IMR-90 (cell line): Measurements from ENCODE around the gene EIF2A. TPM values are rescaled to one million over a fixed set of nuclear protein-coding genes. Genes with fewer than 3 reads are reported as not detected.

Source experiments
- ATAC-seq: fragments of 200-7000 bp; cut with Tn5 transposase; 2 replicates; pipeline ENCODE4 v1.9.1; 2020; ENCODE audit warnings: low read depth, mild to moderate bottlenecking, moderate library complexity
- BruUV-seq: library from RNA; stranded (reverse); fragments of 400-500 nt; replicated peaks from 2 replicates; lab custom pipeline; 2021; lab: Mats Ljungman, UMichigan
- CTCF ChIA-PET: fragments of 300-600 bp; formaldehyde crosslinking; extraction: SDS; loops from one replicate; lab custom pipeline; 2021; ENCODE audit warnings: antibody characterized with exemption; lab: Yijun Ruan, JAX
- POLR2A ChIA-PET: fragments of 300-600 bp; sonication (Branson Sonifier 250); formaldehyde crosslinking; loops from one replicate; lab custom pipeline; 2022; ENCODE audit warnings: antibody characterized with exemption; ENCODE audit not compliant: unreplicated experiment; lab: Charles Lee
- DNase-seq: peaks from one replicate; pipeline ENCODE4 v3.0.0; 2013
- H2AFZ ChIP-seq: replicated peaks from 2 replicates; pipeline ENCODE3; 2013; ENCODE audit warnings: low read length, mild to moderate bottlenecking; ENCODE audit not compliant: poor library complexity
- H2AK5ac ChIP-seq: 2 replicates; pipeline ENCODE4 v1.6.1; 2013; ENCODE audit warnings: low read depth, low read length, inconsistent platforms
- H2AK9ac ChIP-seq: replicated peaks from 2 replicates; pipeline ENCODE3; 2013; ENCODE audit warnings: mild to moderate bottlenecking, low read depth, low read length, moderate library complexity; ENCODE audit not compliant: poor library complexity
- H2BK120ac ChIP-seq: 2 replicates; pipeline ENCODE4 v1.6.1; 2013; ENCODE audit warnings: low read depth, low read length, inconsistent platforms
- H2BK15ac ChIP-seq: 3 replicates; pipeline ENCODE4 v1.6.1; 2013; ENCODE audit warnings: low read depth, low read length, inconsistent platforms
- H2BK20ac ChIP-seq: 2 replicates; pipeline ENCODE4 v1.6.1; 2013; ENCODE audit warnings: low read depth, mild to moderate bottlenecking, inconsistent platforms, low read length, moderate library complexity
- H2BK5ac ChIP-seq: 2 replicates; pipeline ENCODE4 v1.6.1; 2013; ENCODE audit warnings: mild to moderate bottlenecking, low read depth, low read length, inconsistent platforms; ENCODE audit not compliant: poor library complexity, severe bottlenecking
- H3K14ac ChIP-seq: replicated peaks from 2 replicates; pipeline ENCODE4 v1.6.1; 2013; ENCODE audit warnings: low read depth, low read length, inconsistent platforms
- H3K18ac ChIP-seq: 2 replicates; pipeline ENCODE4 v1.6.1; 2013; ENCODE audit warnings: low read depth, low read length, control low read depth
- H3K23ac ChIP-seq: 2 replicates; pipeline ENCODE4 v1.6.1; 2013; ENCODE audit warnings: low read depth, low read length, inconsistent platforms
- H3K27ac ChIP-seq: 2 replicates; pipeline ENCODE4 v1.5.1; 2013; ENCODE audit warnings: mild to moderate bottlenecking, control low read depth, low read length; ENCODE audit not compliant: insufficient read depth
- H3K27me3 ChIP-seq: 2 replicates; pipeline ENCODE4 v1.6.1; 2013; ENCODE audit warnings: low read length; ENCODE audit not compliant: control insufficient read depth, insufficient read depth
- H3K36me3 ChIP-seq: 2 replicates; pipeline ENCODE4 v1.6.1; 2013; ENCODE audit warnings: low read length, mixed read lengths; ENCODE audit not compliant: control insufficient read depth, insufficient read depth
- H3K4ac ChIP-seq: 2 replicates; pipeline ENCODE4 v1.6.1; 2013; ENCODE audit warnings: low read depth, low read length, inconsistent platforms
- H3K4me1 ChIP-seq: 2 replicates; pipeline ENCODE4 v1.6.1; 2013; ENCODE audit warnings: low read length, mixed read lengths; ENCODE audit not compliant: control insufficient read depth, insufficient read depth
- H3K4me2 ChIP-seq: 2 replicates; pipeline ENCODE4 v1.6.1; 2013; ENCODE audit warnings: low read depth, mild to moderate bottlenecking, control low read depth, low read length, moderate library complexity
- H3K4me3 ChIP-seq: 2 replicates; pipeline ENCODE4 v1.5.1; 2013; ENCODE audit warnings: low read depth, mild to moderate bottlenecking, control low read depth, low read length, moderate library complexity; ENCODE audit not compliant: insufficient read depth
- H3K56ac ChIP-seq: 2 replicates; pipeline ENCODE4 v1.6.1; 2013; ENCODE audit warnings: low read length, inconsistent platforms; ENCODE audit not compliant: insufficient read depth; ENCODE audit errors: extremely low read depth
- H3K79me1 ChIP-seq, 2 experiments: 2 replicates each; pipeline ENCODE4 v1.6.1; 2013; ENCODE audit warnings: low read length in 2 of 2, inconsistent platforms in 1 of 2, low read depth in 1 of 2
- H3K9ac ChIP-seq: 2 replicates; pipeline ENCODE4 v1.6.1; 2013; ENCODE audit warnings: low read depth, low read length, control low read depth
- H3K9me1 ChIP-seq: 2 replicates; pipeline ENCODE4 v1.6.1; 2013; ENCODE audit warnings: low read length, inconsistent platforms; ENCODE audit not compliant: insufficient read depth
- H3K9me3 ChIP-seq: 2 replicates; pipeline ENCODE4 v1.6.1; 2013; ENCODE audit warnings: low read length; ENCODE audit not compliant: control insufficient read depth, insufficient read depth
- H4K20me1 ChIP-seq: 2 replicates; pipeline ENCODE4 v1.6.1; 2013; ENCODE audit warnings: low read length, inconsistent platforms; ENCODE audit not compliant: insufficient read depth
- H4K5ac ChIP-seq: 2 replicates; pipeline ENCODE4 v1.6.1; 2013; ENCODE audit warnings: mild to moderate bottlenecking, low read depth, low read length, control low read depth
- H4K8ac ChIP-seq, 2 experiments: 2 replicates each; pipeline ENCODE4 v1.6.1; 2013; ENCODE audit warnings: low read depth in 2 of 2, low read length in 2 of 2, control low read depth in 1 of 2, inconsistent platforms in 1 of 2
- H4K91ac ChIP-seq: 2 replicates; pipeline ENCODE4 v1.6.1; 2013; ENCODE audit warnings: low read depth, low read length, inconsistent platforms; ENCODE audit not compliant: insufficient read depth
- BHLHE40 ChIP-seq: fragments of 150-350 bp; IDR thresholded peaks from 2 replicates; pipeline ENCODE4 v1.6.1; 2016; ENCODE audit warnings: mild to moderate bottlenecking, low read depth, low read length
- CEBPB ChIP-seq: IDR thresholded peaks from 2 replicates; pipeline ENCODE4 v1.6.1; 2012; ENCODE audit warnings: low read depth, low read length, improper control_type of control experiment
- CHD1 ChIP-seq: IDR thresholded peaks from 2 replicates; pipeline ENCODE4 v1.6.1; 2012; ENCODE audit warnings: low read depth, low read length, improper control_type of control experiment
- RFX5 ChIP-seq: IDR thresholded peaks from 2 replicates; pipeline ENCODE4 v1.8.0; 2012; ENCODE audit warnings: low read depth, mild to moderate bottlenecking, low read length, moderate library complexity
- USF2 ChIP-seq: fragments of 150-350 bp; IDR thresholded peaks from 2 replicates; pipeline ENCODE4 v1.6.1; 2017; ENCODE audit warnings: mild to moderate bottlenecking, antibody characterized with exemption, low read length, low read depth
- WGBS, 2 experiments: methylation state at CpG; one replicate each; pipeline versions ENCODE4 v1.1.5 to v1.1.7; 2013; ENCODE audit warnings: missing lambda C conversion rate in 2 of 2; ENCODE audit not compliant: insufficient read length in 1 of 2; ENCODE audit errors: extremely low coverage in 2 of 2; 5-methylcytosine and 5-hydroxymethylcytosine counted together
- dilution Hi-C: fragments of 300-500 bp; cut with HindIII; formaldehyde crosslinking; loops from one replicate; pipeline ENCODE4 v1.14.3; 2018; ENCODE audit warnings: low sequenced_read_pairs; ENCODE audit not compliant: unreplicated experiment
- in situ Hi-C: fragments of 300-500 bp; cut with MboI; formaldehyde crosslinking; loops from 3 replicates; pipeline ENCODE4 v1.14.3; 2019; ENCODE audit warnings: low sequenced_read_pairs, inconsistent platforms, mixed read lengths
- intact Hi-C: fragments of 100-400 bp; cut with micrococcal nuclease; formaldehyde crosslinking; loops from 2 replicates; pipeline ENCODE4 v1.10.0; 2022
- polyA plus RNA-seq, 3 experiments: library from polyadenylated mRNA; depleted of rRNA; stranded (reverse); fragments of >200 nt; gene quantifications; 2 replicates each; pipeline ENCODE4 v1.2.3, GENCODE V29; 2012; ENCODE audit warnings: low replicate concordance in 1 of 3
- total RNA-seq: library from RNA; depleted of rRNA; stranded (reverse); fragments of >200 nt; gene quantifications from 2 replicates; pipeline ENCODE4 v1.2.3, GENCODE V29; 2012

Gene EIF2A
- total and polyA plus RNA-seq, 2 of the 4 experiments (the other 2 are of a cell fraction): 61.2 to 166 TPM

GRCh38 chr3:150626148-150626930 is 79.8 kb downstream of the EIF2A start:
- in situ Hi-C loops (no loop called here), intact Hi-C loops (no loop called here), dilution Hi-C loops (no loop called here)
- no peak overlapping the region for H2BK15ac ChIP-seq
- no peak overlapping the region for H2AK5ac ChIP-seq
- no peak overlapping the region for H3K18ac ChIP-seq
- H2AK9ac ChIP-seq: no peak overlapping the region
- ATAC-seq: no peak
- H3K27ac ChIP-seq: no peak overlapping the region
- no peak overlapping the region for H2BK5ac ChIP-seq
- TF ChIP-seq CHD1 (no peak), RFX5 (no peak), BHLHE40 (no peak), USF2 (no peak), CEBPB (no peak)
- ChIA-PET POLR2A (no interaction called here), CTCF (interaction anchor here (0.6 kb wide), 1 partner anchor 133 kb away, joined by 6 read pairs; no protein-coding TSS in a partner anchor)
- no peak overlapping the region for H3K23ac ChIP-seq
- no TSS peak for BruUV-seq
- H3K9ac ChIP-seq: no peak overlapping the region
- H3K27me3 ChIP-seq: no peaks in the 10 kb centered on the region
- no peak overlapping the region for H3K56ac ChIP-seq
- no peak overlapping the region for H4K5ac ChIP-seq
- H4K91ac ChIP-seq: no peak overlapping the region
- DNase-seq: no peak
- H3K14ac ChIP-seq: no peak overlapping the region
- no peaks in the 10 kb centered on the region for H3K4me1 ChIP-seq
- no peak overlapping the region for H2BK120ac ChIP-seq
- H3K4me2 ChIP-seq: no peak overlapping the region
- H3K36me3 ChIP-seq: peaks cover 9% of the 10 kb centered on the region
- no peak overlapping the region for H4K8ac ChIP-seq
- no peaks in the 10 kb centered on the region for H3K9me1 ChIP-seq
- no peaks in the 10 kb centered on the region for H3K9me3 ChIP-seq
- H4K20me1 ChIP-seq: peaks cover 3% of the 10 kb centered on the region; the same call in 1 of the 2 replicates
- 77% methylated on average over 2 of the region's 2 CpGs; no CpG with 5 or more reads in 1 of the 2 experiments for WGBS, 2 experiments
- H2AFZ ChIP-seq: no peak overlapping the region
- H3K79me1 ChIP-seq: peaks cover 2 to 9% of the 10 kb centered on the region in 2 experiments; a peak in 3 of 4 replicates
- no peak overlapping the region for H2BK20ac ChIP-seq
- H3K4me3 ChIP-seq: no peak overlapping the region
- H3K4ac ChIP-seq: no peak overlapping the region
